IMR-90 (cell line): ENCODE data around the gene AKAP7. TPM values are rescaled to one million over a fixed set of nuclear protein-coding genes. Genes with fewer than 3 reads are reported as not detected.

Experiments
- ATAC-seq: fragments of 200-7000 bp; cut with Tn5 transposase; 2 replicates; pipeline ENCODE4 v1.9.1; 2020; ENCODE audit warnings: low read depth, mild to moderate bottlenecking, moderate library complexity
- BruUV-seq: library from RNA; stranded (reverse); fragments of 400-500 nt; replicated peaks from 2 replicates; lab custom pipeline; 2021; lab: Mats Ljungman, UMichigan
- CTCF ChIA-PET: fragments of 300-600 bp; formaldehyde crosslinking; extraction: SDS; loops from one replicate; lab custom pipeline; 2021; ENCODE audit warnings: antibody characterized with exemption; lab: Yijun Ruan, JAX
- POLR2A ChIA-PET: fragments of 300-600 bp; sonication (Branson Sonifier 250); formaldehyde crosslinking; loops from one replicate; lab custom pipeline; 2022; ENCODE audit warnings: antibody characterized with exemption; ENCODE audit not compliant: unreplicated experiment; lab: Charles Lee
- DNase-seq: peaks from one replicate; pipeline ENCODE4 v3.0.0; 2013
- H2AFZ ChIP-seq: replicated peaks from 2 replicates; pipeline ENCODE3; 2013; ENCODE audit warnings: low read length, mild to moderate bottlenecking; ENCODE audit not compliant: poor library complexity
- H2AK5ac ChIP-seq: 2 replicates; pipeline ENCODE4 v1.6.1; 2013; ENCODE audit warnings: low read depth, low read length, inconsistent platforms
- H2AK9ac ChIP-seq: replicated peaks from 2 replicates; pipeline ENCODE3; 2013; ENCODE audit warnings: mild to moderate bottlenecking, low read depth, low read length, moderate library complexity; ENCODE audit not compliant: poor library complexity
- H2BK120ac ChIP-seq: 2 replicates; pipeline ENCODE4 v1.6.1; 2013; ENCODE audit warnings: low read depth, low read length, inconsistent platforms
- H2BK15ac ChIP-seq: 3 replicates; pipeline ENCODE4 v1.6.1; 2013; ENCODE audit warnings: low read depth, low read length, inconsistent platforms
- H2BK20ac ChIP-seq: 2 replicates; pipeline ENCODE4 v1.6.1; 2013; ENCODE audit warnings: low read depth, mild to moderate bottlenecking, inconsistent platforms, low read length, moderate library complexity
- H2BK5ac ChIP-seq: 2 replicates; pipeline ENCODE4 v1.6.1; 2013; ENCODE audit warnings: mild to moderate bottlenecking, low read depth, low read length, inconsistent platforms; ENCODE audit not compliant: poor library complexity, severe bottlenecking
- H3K14ac ChIP-seq: replicated peaks from 2 replicates; pipeline ENCODE4 v1.6.1; 2013; ENCODE audit warnings: low read depth, low read length, inconsistent platforms
- H3K18ac ChIP-seq: 2 replicates; pipeline ENCODE4 v1.6.1; 2013; ENCODE audit warnings: low read depth, low read length, control low read depth
- H3K23ac ChIP-seq: 2 replicates; pipeline ENCODE4 v1.6.1; 2013; ENCODE audit warnings: low read depth, low read length, inconsistent platforms
- H3K27ac ChIP-seq: 2 replicates; pipeline ENCODE4 v1.5.1; 2013; ENCODE audit warnings: mild to moderate bottlenecking, control low read depth, low read length; ENCODE audit not compliant: insufficient read depth
- H3K27me3 ChIP-seq: 2 replicates; pipeline ENCODE4 v1.6.1; 2013; ENCODE audit warnings: low read length; ENCODE audit not compliant: control insufficient read depth, insufficient read depth
- H3K36me3 ChIP-seq: 2 replicates; pipeline ENCODE4 v1.6.1; 2013; ENCODE audit warnings: low read length, mixed read lengths; ENCODE audit not compliant: control insufficient read depth, insufficient read depth
- H3K4ac ChIP-seq: 2 replicates; pipeline ENCODE4 v1.6.1; 2013; ENCODE audit warnings: low read depth, low read length, inconsistent platforms
- H3K4me1 ChIP-seq: 2 replicates; pipeline ENCODE4 v1.6.1; 2013; ENCODE audit warnings: low read length, mixed read lengths; ENCODE audit not compliant: control insufficient read depth, insufficient read depth
- H3K4me2 ChIP-seq: 2 replicates; pipeline ENCODE4 v1.6.1; 2013; ENCODE audit warnings: low read depth, mild to moderate bottlenecking, control low read depth, low read length, moderate library complexity
- H3K4me3 ChIP-seq: 2 replicates; pipeline ENCODE4 v1.5.1; 2013; ENCODE audit warnings: low read depth, mild to moderate bottlenecking, control low read depth, low read length, moderate library complexity; ENCODE audit not compliant: insufficient read depth
- H3K56ac ChIP-seq: 2 replicates; pipeline ENCODE4 v1.6.1; 2013; ENCODE audit warnings: low read length, inconsistent platforms; ENCODE audit not compliant: insufficient read depth; ENCODE audit errors: extremely low read depth
- H3K79me1 ChIP-seq, 2 experiments: 2 replicates each; pipeline ENCODE4 v1.6.1; 2013; ENCODE audit warnings: low read length in 2 of 2, inconsistent platforms in 1 of 2, low read depth in 1 of 2
- H3K9ac ChIP-seq: 2 replicates; pipeline ENCODE4 v1.6.1; 2013; ENCODE audit warnings: low read depth, low read length, control low read depth
- H3K9me1 ChIP-seq: 2 replicates; pipeline ENCODE4 v1.6.1; 2013; ENCODE audit warnings: low read length, inconsistent platforms; ENCODE audit not compliant: insufficient read depth
- H3K9me3 ChIP-seq: 2 replicates; pipeline ENCODE4 v1.6.1; 2013; ENCODE audit warnings: low read length; ENCODE audit not compliant: control insufficient read depth, insufficient read depth
- H4K20me1 ChIP-seq: 2 replicates; pipeline ENCODE4 v1.6.1; 2013; ENCODE audit warnings: low read length, inconsistent platforms; ENCODE audit not compliant: insufficient read depth
- H4K5ac ChIP-seq: 2 replicates; pipeline ENCODE4 v1.6.1; 2013; ENCODE audit warnings: mild to moderate bottlenecking, low read depth, low read length, control low read depth
- H4K8ac ChIP-seq, 2 experiments: 2 replicates each; pipeline ENCODE4 v1.6.1; 2013; ENCODE audit warnings: low read depth in 2 of 2, low read length in 2 of 2, control low read depth in 1 of 2, inconsistent platforms in 1 of 2
- H4K91ac ChIP-seq: 2 replicates; pipeline ENCODE4 v1.6.1; 2013; ENCODE audit warnings: low read depth, low read length, inconsistent platforms; ENCODE audit not compliant: insufficient read depth
- CTCF ChIP-seq: conservative IDR thresholded peaks from 2 replicates; pipeline ENCODE4 v1.5.1; 2012; ENCODE audit warnings: mild to moderate bottlenecking, low read depth, low read length, improper control_type of control experiment
- ELK1 ChIP-seq: fragments of 150-350 bp; IDR thresholded peaks from 2 replicates; pipeline ENCODE4 v1.6.1; 2016; ENCODE audit warnings: low read depth, mild to moderate bottlenecking, low read length, moderate library complexity, borderline replicate concordance
- MXI1 ChIP-seq: IDR thresholded peaks from 2 replicates; pipeline ENCODE4 v1.6.1; 2012; ENCODE audit warnings: low read depth, mild to moderate bottlenecking, low read length, moderate library complexity, borderline replicate concordance
- NFE2L2 ChIP-seq: fragments of 150-350 bp; IDR thresholded peaks from 2 replicates; pipeline ENCODE4 v1.6.1; 2016; ENCODE audit warnings: low read depth, mild to moderate bottlenecking, low read length
- POLR2A ChIP-seq: IDR thresholded peaks from 2 replicates; pipeline ENCODE4 v1.6.1; 2012; ENCODE audit warnings: mild to moderate bottlenecking, low read depth, low read length
- RAD21 ChIP-seq: IDR thresholded peaks from 2 replicates; pipeline ENCODE4 v1.6.1; 2012; ENCODE audit warnings: low read length, improper control_type of control experiment
- RCOR1 ChIP-seq: IDR thresholded peaks from 2 replicates; pipeline ENCODE4 v1.6.1; 2012; ENCODE audit warnings: mild to moderate bottlenecking, low read length, improper control_type of control experiment; ENCODE audit not compliant: insufficient replicate concordance
- RFX5 ChIP-seq: IDR thresholded peaks from 2 replicates; pipeline ENCODE4 v1.8.0; 2012; ENCODE audit warnings: low read depth, mild to moderate bottlenecking, low read length, moderate library complexity
- SMC3 ChIP-seq: fragments of 150-350 bp; IDR thresholded peaks from 2 replicates; pipeline ENCODE4 v1.6.1; 2016; ENCODE audit warnings: low read depth, mild to moderate bottlenecking, antibody characterized with exemption, low read length, moderate library complexity
- WGBS, 2 experiments: methylation state at CpG; one replicate each; pipeline versions ENCODE4 v1.1.5 to v1.1.7; 2013; ENCODE audit warnings: missing lambda C conversion rate in 2 of 2; ENCODE audit not compliant: insufficient read length in 1 of 2; ENCODE audit errors: extremely low coverage in 2 of 2; 5-methylcytosine and 5-hydroxymethylcytosine counted together
- dilution Hi-C: fragments of 300-500 bp; cut with HindIII; formaldehyde crosslinking; loops from one replicate; pipeline ENCODE4 v1.14.3; 2018; ENCODE audit warnings: low sequenced_read_pairs; ENCODE audit not compliant: unreplicated experiment
- in situ Hi-C: fragments of 300-500 bp; cut with MboI; formaldehyde crosslinking; loops from 3 replicates; pipeline ENCODE4 v1.14.3; 2019; ENCODE audit warnings: low sequenced_read_pairs, inconsistent platforms, mixed read lengths
- intact Hi-C: fragments of 100-400 bp; cut with micrococcal nuclease; formaldehyde crosslinking; loops from 2 replicates; pipeline ENCODE4 v1.10.0; 2022
- polyA plus RNA-seq, 3 experiments: library from polyadenylated mRNA; depleted of rRNA; stranded (reverse); fragments of >200 nt; gene quantifications; 2 replicates each; pipeline ENCODE4 v1.2.3, GENCODE V29; 2012; ENCODE audit warnings: low replicate concordance in 1 of 3
- total RNA-seq: library from RNA; depleted of rRNA; stranded (reverse); fragments of >200 nt; gene quantifications from 2 replicates; pipeline ENCODE4 v1.2.3, GENCODE V29; 2012

AKAP7 gene
- total and polyA plus RNA-seq, 2 of the 4 experiments (the other 2 are of a cell fraction) = 0.54 to 1.1 TPM

- Histone ChIP-seq H4K91ac (peak overlapping the region; percentile 27; the same call in 1 of the 2 replicates), H2BK120ac (peak overlapping the region; percentile 82), H3K9me3 (no peaks in the 10 kb centered on the region), H2AK9ac (no peak overlapping the region), H3K9me1 (peaks cover 4% of the 10 kb centered on the region), H3K4me3 (no peak overlapping the region), H4K5ac (no peak overlapping the region), H3K4me2 (no peak overlapping the region), H2AFZ (no peak overlapping the region), H3K79me1 (0 out of 4 replicates have a peak, but pooled peaks cover 0 to 3% of the 10 kb centered on the region in 2 experiments), H3K36me3 (no peaks in the 10 kb centered on the region), H2BK5ac (no peak overlapping the region), H3K9ac (no peak overlapping the region), H4K8ac (peak overlapping the region; percentile 26 to 44; a peak in 2 of 4 replicates), H4K20me1 (no peaks in the 10 kb centered on the region), H2AK5ac (peak overlapping the region; percentile 33; the same call in 1 of the 2 replicates), H2BK15ac (peak overlapping the region; percentile 83), H3K27me3 (no peaks in the 10 kb centered on the region), H3K14ac (0 out of 2 replicates have a peak overlapping the region, but pooled peaks have one; percentile 4), H3K56ac (no peak overlapping the region), H3K27ac (no peak overlapping the region), H2BK20ac (peak overlapping the region; percentile 89), H3K23ac (no peak overlapping the region), H3K4ac (peak overlapping the region; percentile 37), H3K18ac (peak overlapping the region; percentile 50; the same call in 1 of the 2 replicates), H3K4me1 (peaks cover 8% of the 10 kb centered on the region)
- DNase-seq (no peak), ATAC-seq (no peak)
- TF ChIP-seq CTCF (no peak), POLR2A (no peak), RCOR1 (no peak), RAD21 (no peak), ELK1 (no peak), RFX5 (no peak), NFE2L2 (no peak), MXI1 (no peak), SMC3 (no peak)
- ChIA-PET POLR2A (no interaction called here), CTCF (no interaction called here)
- no TSS peak for BruUV-seq
- intact Hi-C loops = no loop called here
- dilution Hi-C loops = no loop called here
- in situ Hi-C loops = no loop called here
- no CpG with 5 or more reads among the region's 4 CpGs for WGBS, 2 experiments
These were observed 32.0 kb upstream of the AKAP7 start for GRCh38 chr6:131103296-131103695.
